A549 treated with AZD9567 at 1 μM for 4 hours (cell line): ENCODE data around the gene BARHL1. TPM values are rescaled to one million over a fixed set of nuclear protein-coding genes. Genes with fewer than 3 reads are reported as not detected.

Source experiments
- total RNA-seq: library from RNA; stranded (reverse); fragments of 200-300 nt; extraction: Qiagen RNA extraction; gene quantifications from 5 replicates; pipeline ENCODE4 v1.2.3, GENCODE V29; 2022; ENCODE audit not compliant: insufficient read depth

BARHL1 gene
- not detected in 5 replicates for total RNA-seq

DNA sequence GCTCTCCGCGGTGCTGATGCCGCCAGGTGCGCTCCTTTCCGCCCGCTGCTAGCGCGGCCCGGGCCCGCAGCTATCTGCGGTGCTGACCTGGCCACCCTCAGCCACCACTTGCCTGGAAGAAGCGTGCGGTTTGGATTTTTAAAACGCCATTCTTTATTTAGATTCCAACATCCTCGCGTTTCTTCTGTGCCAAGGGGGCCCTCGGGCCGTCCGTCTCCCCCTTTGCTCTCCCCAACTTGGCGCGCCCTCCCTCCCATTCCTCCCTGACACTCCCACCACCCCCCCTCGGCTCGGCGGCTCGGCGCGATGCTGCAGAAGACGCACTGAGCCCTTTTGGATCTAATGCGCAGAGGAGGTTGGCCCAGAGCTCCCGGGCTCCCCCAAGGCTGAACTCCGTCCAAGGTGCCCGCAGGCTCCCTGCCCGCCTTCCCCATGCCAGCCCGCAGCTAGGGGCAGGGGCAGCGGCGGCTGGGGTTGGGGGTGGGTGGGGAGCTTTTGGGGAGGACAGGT, at the start of gene BARHL1:
Gene BARHL1, plus strand, starts transcription at position 331 of the 510 bp plus-strand sequence. CDS start 192 bp downstream, outside the sequence.

Other genes with a start within 250 kb of the BARHL1 start
- gene SETX, start 227.6 kb upstream of the BARHL1 start, total RNA-seq = 18.3 to 20.1 TPM (median 18.7 TPM) in 5 replicates
- gene TTF1, start 175.8 kb upstream of the BARHL1 start, total RNA-seq = 13.5 to 18.4 TPM (median 14.2 TPM) in 5 replicates
- gene CFAP77, start 172.4 kb upstream of the BARHL1 start, total RNA-seq = 0.07 to 0.14 TPM (median 0.12 TPM) in 4 of 5 replicates, not detected in the other
- 25.5 to 28.2 TPM (median 26.0 TPM) in 5 replicates for gene DDX31, start 87.4 kb downstream of the BARHL1 start, total RNA-seq
- 18.1 to 20.1 TPM (median 18.8 TPM) in 5 replicates for gene GTF3C4, start 87.9 kb downstream of the BARHL1 start, total RNA-seq